Measurements from ENCODE around the gene VWA3B. TPM values are rescaled to one million over a fixed set of nuclear protein-coding genes. Genes with fewer than 3 reads are reported as not detected.

VWA3B gene
- total RNA-seq, 1 experiment from 2014 or later = not detected

- peak; percentile 90 for DNase-seq (ENCODE audit: low spot score)
These were observed 247.6 kb downstream of the VWA3B start for GRCh38 chr2:98334439-98335078.

GRCh38 chr2:98335271-98335670 is 248.3 kb downstream of the VWA3B start:
- DNase-seq (ENCODE audit: low spot score) = no peak

- DNase-seq (ENCODE audit: low spot score) = no peak
These were observed 254.3 kb downstream of the VWA3B start for GRCh38 chr2:98341241-98341640.

GRCh38 chr2:98343285-98343684 is 256.3 kb downstream of the VWA3B start:
- DNase-seq (ENCODE audit: low spot score) = no peak

- no peak for DNase-seq (ENCODE audit: low spot score)
These were observed 259.6 kb downstream of the VWA3B start, which contains the start of gene CNGA3 for GRCh38 chr2:98346311-98347236. Gene CNGA3 (plus strand): TSS chr2:98346456. CDS start chr2:98369976, 23,520 bp downstream.

GRCh38 chr2:98347298-98348065 is 260.5 kb downstream of the VWA3B start:
- no peak for DNase-seq (ENCODE audit: low spot score)

- DNase-seq (ENCODE audit: low spot score) = no peak
These were observed 261.1 kb downstream of the VWA3B start for GRCh38 chr2:98348066-98348561.

GRCh38 chr2:98350411-98350810 is 263.4 kb downstream of the VWA3B start:
- DNase-seq (ENCODE audit: low spot score) = no peak

- no peak for DNase-seq (ENCODE audit: low spot score)
These were observed 268.9 kb downstream of the VWA3B start for GRCh38 chr2:98355881-98356280.

- peak; percentile 4 for DNase-seq (ENCODE audit: low spot score)
These were observed 269.8 kb downstream of the VWA3B start for GRCh38 chr2:98356729-98357128.

- no peak for DNase-seq (ENCODE audit: low spot score)
These were observed 270.9 kb downstream of the VWA3B start for GRCh38 chr2:98357849-98358248.

- no peak for DNase-seq (ENCODE audit: low spot score)
These were observed 273.0 kb downstream of the VWA3B start for GRCh38 chr2:98359986-98360385.

Other genes with a start within 250 kb of the VWA3B start
- gene TMEM131, start 91.2 kb upstream of the VWA3B start, total RNA-seq (2014; rRNA removed; shearing (Covaris generic)) = 13.6 and 21.9 TPM in 2 replicates